ENCODE results near the gene FAM47E. TPM values are rescaled to one million over a fixed set of nuclear protein-coding genes. Genes with fewer than 3 reads are reported as not detected.
A peak's percentile ranks its signal among the peaks of the same experiment; 100 is the strongest.

The FAM47E gene
- total and polyA plus RNA-seq, 9 of the 15 experiments (the other 6 are each of a cell fraction or from before 2014, with no cell fraction given), result 3.7 to 15.6 (median 6.4) TPM

DNA sequence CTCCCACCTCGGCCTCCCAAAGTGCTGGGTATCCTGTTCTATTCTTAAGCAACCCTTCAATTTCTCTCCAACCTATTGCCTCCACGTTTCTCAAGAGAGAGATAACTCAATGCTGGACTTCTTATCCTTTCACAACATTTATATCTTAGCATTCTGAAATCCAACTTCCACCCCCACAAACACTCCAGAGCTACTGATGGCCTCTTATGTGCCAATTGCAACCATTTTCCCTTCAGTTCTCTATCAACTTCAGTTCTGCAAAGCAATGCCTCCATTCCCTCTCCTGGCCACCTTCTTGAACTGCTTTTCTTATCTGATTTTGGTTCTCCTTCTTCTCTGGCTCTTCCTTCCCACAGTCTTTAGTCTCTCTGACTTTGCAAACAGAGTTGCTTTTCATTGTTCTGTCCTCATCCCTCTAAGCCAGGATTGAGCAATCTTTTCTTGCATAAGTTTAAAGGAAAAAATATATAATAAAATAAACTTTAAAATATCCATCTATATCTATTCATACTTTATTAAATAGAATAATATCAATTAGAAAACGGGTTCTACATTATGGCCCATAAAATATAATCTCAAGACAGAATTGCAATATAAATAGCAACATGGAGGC, 51.4 kb downstream of the FAM47E start:
- WGBS (ENCODE audit: insufficient coverage, low coverage, missing lambda C conversion rate), result 27% methylated on average over 3 of the region's 3 CpGs
- peaks cover 12% of the 10 kb centered on the region for H3K9me3 ChIP-seq (replicated peaks; ENCODE audit: control insufficient read depth, insufficient read depth, low read depth, low read length)
- no peaks in the 10 kb centered on the region for H3K27me3 ChIP-seq (ENCODE audit: control insufficient read depth in 2 of 2, insufficient read depth in 2 of 2, low read length in 2 of 2)
- peaks cover 16 to 39% of the 10 kb centered on the region in 2 experiments for H3K4me1 ChIP-seq (replicated peaks in 1 of 2; ENCODE audit: control insufficient read depth in 2 of 2, insufficient read depth in 2 of 2, low read length in 2 of 2)
- H4K20me1 ChIP-seq (replicated peaks; ENCODE audit: control insufficient read depth, insufficient read depth, low read length), result no peaks in the 10 kb centered on the region
- ChIA-PET CTCF (ENCODE audit: low intra/inter-chr PET ratio) (no interaction called here), POLR2A (interaction anchor here (1.1 kb wide), 1 partner anchor 24 kb away, joined by 3 read pairs; no protein-coding TSS in a partner anchor)
- H3K27ac ChIP-seq (ENCODE audit: extremely low read depth, low read depth, low read length), result no peak overlapping the region
- no TSS peak for BruUV-seq (replicated peaks)
- H3K9ac ChIP-seq (ENCODE audit: insufficient read depth in 1 of 2, low read depth in 2 of 2, low read length in 2 of 2), result no peak overlapping the region
- in situ Hi-C loops (cut with MboI), result no loop called here
- no peaks in the 10 kb centered on the region for H3K79me2 ChIP-seq (ENCODE audit: control insufficient read depth, insufficient read depth, low read length)
- intact Hi-C loops (cut with micrococcal nuclease), result loop anchor here (2.0 to 5.0 kb wide), 2 partner anchors 74 to 124 kb away; no protein-coding TSS in a partner anchor
- no peak for FAIRE-seq
- H2AFZ ChIP-seq (ENCODE audit: low read depth, low read length), result no peak overlapping the region
- DNase-seq (ENCODE audit: extremely low read depth in 1 of 4, low spot score in 3 of 4), result peak in 1 of 4 experiments; percentile 26
- no peaks in the 10 kb centered on the region for H3K36me3 ChIP-seq (ENCODE audit: control insufficient read depth, insufficient read depth, low read length)
- no peak for ATAC-seq
- H3K4me3 ChIP-seq, result no peak overlapping the region
- H3K9me1 ChIP-seq (ENCODE audit: control insufficient read depth, insufficient read depth, low read length), result no peaks in the 10 kb centered on the region
- no peak overlapping the region for H3K4me2 ChIP-seq (ENCODE audit: insufficient read depth, low read length)
- TF ChIP-seq, protein P1, sequence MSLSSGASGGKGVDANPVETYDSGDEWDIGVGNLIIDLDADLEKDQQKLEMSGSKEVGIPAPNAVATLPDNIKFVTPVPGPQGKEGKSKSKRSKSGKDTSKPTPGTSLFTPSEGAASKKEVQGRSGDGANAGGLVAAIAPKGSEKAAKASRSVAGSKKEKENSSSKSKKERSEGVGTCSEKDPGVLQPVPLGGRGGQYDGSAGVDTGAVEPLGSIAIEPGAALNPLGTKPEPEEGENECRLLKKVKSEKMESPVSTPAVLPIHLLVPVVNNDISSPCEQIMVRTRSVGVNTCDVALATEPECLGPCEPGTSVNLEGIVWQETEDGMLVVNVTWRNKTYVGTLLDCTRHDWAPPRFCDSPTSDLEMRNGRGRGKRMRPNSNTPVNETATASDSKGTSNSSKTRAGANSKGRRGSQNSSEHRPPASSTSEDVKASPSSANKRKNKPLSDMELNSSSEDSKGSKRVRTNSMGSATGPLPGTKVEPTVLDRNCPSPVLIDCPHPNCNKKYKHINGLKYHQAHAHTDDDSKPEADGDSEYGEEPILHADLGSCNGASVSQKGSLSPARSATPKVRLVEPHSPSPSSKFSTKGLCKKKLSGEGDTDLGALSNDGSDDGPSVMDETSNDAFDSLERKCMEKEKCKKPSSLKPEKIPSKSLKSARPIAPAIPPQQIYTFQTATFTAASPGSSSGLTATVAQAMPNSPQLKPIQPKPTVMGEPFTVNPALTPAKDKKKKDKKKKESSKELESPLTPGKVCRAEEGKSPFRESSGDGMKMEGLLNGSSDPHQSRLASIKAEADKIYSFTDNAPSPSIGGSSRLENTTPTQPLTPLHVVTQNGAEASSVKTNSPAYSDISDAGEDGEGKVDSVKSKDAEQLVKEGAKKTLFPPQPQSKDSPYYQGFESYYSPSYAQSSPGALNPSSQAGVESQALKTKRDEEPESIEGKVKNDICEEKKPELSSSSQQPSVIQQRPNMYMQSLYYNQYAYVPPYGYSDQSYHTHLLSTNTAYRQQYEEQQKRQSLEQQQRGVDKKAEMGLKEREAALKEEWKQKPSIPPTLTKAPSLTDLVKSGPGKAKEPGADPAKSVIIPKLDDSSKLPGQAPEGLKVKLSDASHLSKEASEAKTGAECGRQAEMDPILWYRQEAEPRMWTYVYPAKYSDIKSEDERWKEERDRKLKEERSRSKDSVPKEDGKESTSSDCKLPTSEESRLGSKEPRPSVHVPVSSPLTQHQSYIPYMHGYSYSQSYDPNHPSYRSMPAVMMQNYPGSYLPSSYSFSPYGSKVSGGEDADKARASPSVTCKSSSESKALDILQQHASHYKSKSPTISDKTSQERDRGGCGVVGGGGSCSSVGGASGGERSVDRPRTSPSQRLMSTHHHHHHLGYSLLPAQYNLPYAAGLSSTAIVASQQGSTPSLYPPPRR (CRISPR knock-in tag; IDR thresholded peaks at IDR 0.05; ENCODE audit: borderline replicate concordance), result no peak
- TF ChIP-seq NFE2 (IDR thresholded peaks at IDR 0.05; ENCODE audit: low read depth), result no peak
- TF ChIP-seq SUPT5H (IDR thresholded peaks at IDR 0.05), result no peak
- no peak for TF ChIP-seq CEBPG (CRISPR knock-in tag; IDR thresholded peaks at IDR 0.05)
- peak; percentile 76 to 88 for TF ChIP-seq CEBPG (tag; conservative IDR thresholded peaks at IDR 0.05 in 1 of 2, IDR thresholded peaks at IDR 0.05 in 1 of 2)
- no peak for TF ChIP-seq ZNF41 (CRISPR knock-in tag; conservative IDR thresholded peaks at IDR 0.05)
- no peak for TF ChIP-seq FUS (optimal IDR thresholded peaks at IDR 0.05; ENCODE audit: low read depth, low read length)
- peak; percentile 79 for TF ChIP-seq CEBPB (tag; IDR thresholded peaks at IDR 0.05)
- TF ChIP-seq ZNF507 (tag; conservative IDR thresholded peaks at IDR 0.05), result no peak
- no peak for TF ChIP-seq DNMT1 (IDR thresholded peaks at IDR 0.05)
- TF ChIP-seq EHMT2 (IDR thresholded peaks at IDR 0.05), result peak; percentile 9; the same call in 1 of the 2 replicates
- TF ChIP-seq, protein P2, sequence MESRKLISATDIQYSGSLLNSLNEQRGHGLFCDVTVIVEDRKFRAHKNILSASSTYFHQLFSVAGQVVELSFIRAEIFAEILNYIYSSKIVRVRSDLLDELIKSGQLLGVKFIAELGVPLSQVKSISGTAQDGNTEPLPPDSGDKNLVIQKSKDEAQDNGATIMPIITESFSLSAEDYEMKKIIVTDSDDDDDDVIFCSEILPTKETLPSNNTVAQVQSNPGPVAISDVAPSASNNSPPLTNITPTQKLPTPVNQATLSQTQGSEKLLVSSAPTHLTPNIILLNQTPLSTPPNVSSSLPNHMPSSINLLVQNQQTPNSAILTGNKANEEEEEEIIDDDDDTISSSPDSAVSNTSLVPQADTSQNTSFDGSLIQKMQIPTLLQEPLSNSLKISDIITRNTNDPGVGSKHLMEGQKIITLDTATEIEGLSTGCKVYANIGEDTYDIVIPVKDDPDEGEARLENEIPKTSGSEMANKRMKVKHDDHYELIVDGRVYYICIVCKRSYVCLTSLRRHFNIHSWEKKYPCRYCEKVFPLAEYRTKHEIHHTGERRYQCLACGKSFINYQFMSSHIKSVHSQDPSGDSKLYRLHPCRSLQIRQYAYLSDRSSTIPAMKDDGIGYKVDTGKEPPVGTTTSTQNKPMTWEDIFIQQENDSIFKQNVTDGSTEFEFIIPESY (CRISPR knock-in tag; IDR thresholded peaks at IDR 0.05), result no peak
- TF ChIP-seq ZBED1 (IDR thresholded peaks at IDR 0.05), result no peak
- TF ChIP-seq NCOA2 (IDR thresholded peaks at IDR 0.05; ENCODE audit: partially characterized antibody in 2 of 2), result no peak
- no peak for TF ChIP-seq ARHGAP35 (IDR thresholded peaks at IDR 0.05; ENCODE audit: partially characterized antibody)
- TF ChIP-seq RBBP5 (IDR thresholded peaks at IDR 0.05; ENCODE audit: borderline replicate concordance, insufficient read depth, low read length, poor library complexity, severe bottlenecking), result no peak
- TF ChIP-seq SNRNP70 (optimal IDR thresholded peaks at IDR 0.05; ENCODE audit: low read depth, low read length), result no peak
